Globus pallidus (tissue), 1 donor: ENCODE measurements around the gene GLOD4.
"Not testable (repeated sequence)": the region's sequence is repeated elsewhere in the genome, so short reads cannot be mapped to it uniquely, and the experiment has no call there.

Experiments used
- DNase-seq: peaks from one replicate; pipeline ENCODE4 v3.0.0-alpha.2; 2015; ENCODE audit warnings: low spot score

GLOD4 gene

DNA sequence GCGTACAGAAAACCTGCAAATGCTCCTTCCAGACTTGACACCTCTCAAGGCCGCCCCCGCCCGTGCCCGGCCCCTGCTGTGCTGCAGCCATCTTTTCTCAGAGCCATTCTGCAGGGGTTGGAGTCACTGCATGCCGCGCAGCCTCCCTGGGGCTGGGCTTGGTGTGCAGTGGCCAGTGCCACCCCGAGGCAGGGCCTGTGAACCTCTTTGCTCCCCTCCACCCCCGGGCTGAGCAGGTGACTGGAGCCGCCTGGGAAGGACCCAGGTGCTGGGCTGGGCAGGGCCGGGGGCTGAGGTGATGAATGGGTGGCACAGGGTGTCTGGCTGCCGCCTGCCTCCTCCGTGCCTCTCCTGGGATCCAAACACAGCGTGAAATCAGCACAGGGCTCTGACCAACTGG is 20.4 kb upstream of the GLOD4 start:
- no peak for DNase-seq

DNA sequence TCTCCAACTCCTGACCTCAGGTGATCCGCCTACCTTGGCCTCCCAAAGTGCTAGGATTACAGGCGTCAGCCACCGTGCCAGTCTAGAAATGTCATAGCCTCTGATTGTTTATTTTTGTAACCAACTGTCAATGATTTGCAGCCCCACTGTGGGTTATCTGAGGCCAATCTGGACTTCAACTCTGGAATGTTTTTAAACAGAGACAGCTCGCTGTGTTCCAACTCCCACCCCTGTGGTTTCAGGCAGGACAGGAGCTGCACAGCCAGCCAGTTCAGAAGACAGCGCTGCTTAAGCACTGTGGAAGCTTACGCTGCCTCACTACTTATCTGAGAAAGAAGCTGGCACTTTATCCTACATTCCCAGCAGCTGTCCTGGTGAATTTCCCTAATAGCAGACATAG is 19.6 kb upstream of the GLOD4 start:
- no peak for DNase-seq

DNA sequence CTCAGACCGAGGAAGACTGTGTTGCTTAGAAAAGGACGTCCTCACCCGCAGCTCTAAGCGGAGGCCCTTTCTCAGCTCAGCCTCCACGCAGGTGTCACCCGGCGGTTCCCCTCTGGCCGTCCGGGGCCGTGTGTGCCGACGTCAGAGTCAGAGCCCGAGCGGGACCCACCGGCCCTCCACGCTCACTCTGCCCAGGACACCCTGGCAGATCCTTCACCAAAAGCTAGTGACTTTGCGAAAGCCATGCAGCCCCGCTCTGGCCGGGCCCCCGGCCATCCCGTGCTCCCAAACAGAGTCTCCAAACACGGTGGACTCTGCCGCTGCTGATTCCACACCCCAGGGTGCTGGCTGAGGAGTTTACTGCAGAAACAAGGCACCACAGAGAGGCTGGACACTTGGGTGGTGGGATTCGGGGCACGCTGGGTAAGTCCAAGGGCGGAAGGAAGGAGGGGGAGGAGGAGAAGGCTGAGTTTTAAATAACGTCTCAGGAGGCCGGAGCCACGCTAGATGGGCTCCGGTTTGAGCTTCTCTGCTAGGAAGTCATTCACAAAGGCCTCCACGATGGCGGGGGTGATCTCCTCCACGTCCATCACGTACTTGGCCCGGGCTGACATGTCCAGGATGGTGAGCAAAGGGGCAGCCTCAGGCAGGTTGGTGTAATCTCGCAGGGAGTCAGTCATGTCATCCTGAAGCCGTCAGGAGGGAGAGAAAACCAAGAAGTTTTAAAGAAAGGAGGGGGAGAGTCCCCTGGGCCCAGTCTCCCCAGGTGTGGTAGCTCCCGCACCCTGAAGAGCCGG is 18.6 kb upstream of the GLOD4 start:
- DNase-seq: no peak

DNA sequence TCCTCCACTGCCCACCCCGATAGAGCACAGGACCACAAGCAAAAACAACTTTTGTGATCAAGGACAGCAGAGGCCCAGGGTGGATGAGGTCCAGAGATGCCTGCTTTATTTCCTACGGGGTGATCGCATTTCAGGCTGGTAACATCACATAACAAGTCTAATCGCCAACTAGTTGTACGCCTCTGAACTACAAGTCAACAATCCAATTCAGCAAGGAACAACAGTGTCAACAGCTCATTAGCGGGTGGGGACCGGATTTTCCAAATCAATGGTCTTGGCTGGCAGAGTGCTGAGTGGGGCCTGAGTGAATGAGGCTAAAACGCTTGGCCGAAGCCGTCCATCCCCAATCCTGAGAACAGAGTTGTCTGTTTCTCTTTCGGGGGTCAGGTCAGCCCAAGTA is 17.2 kb upstream of the GLOD4 start:
- no peak for DNase-seq

DNA sequence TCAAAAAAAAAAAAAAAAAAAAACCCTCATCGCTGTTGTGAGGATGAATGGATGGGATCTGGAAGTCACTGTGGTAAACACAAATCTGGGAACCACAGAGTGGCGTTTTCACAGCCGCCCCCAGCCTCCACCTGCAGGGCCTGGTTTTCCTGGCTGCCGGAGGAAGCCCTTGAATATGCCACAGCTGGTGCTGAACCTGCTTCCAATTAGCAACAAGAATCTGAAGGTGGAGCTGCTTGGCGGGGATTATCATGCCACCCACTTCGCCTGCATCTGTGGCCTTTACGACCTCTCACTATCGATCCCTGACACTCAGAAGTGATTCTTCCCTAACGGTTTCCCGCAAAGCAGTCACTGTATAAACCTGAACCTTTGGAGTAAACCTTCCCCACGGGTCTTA is 16.2 kb upstream of the GLOD4 start:
- DNase-seq: no peak

DNA sequence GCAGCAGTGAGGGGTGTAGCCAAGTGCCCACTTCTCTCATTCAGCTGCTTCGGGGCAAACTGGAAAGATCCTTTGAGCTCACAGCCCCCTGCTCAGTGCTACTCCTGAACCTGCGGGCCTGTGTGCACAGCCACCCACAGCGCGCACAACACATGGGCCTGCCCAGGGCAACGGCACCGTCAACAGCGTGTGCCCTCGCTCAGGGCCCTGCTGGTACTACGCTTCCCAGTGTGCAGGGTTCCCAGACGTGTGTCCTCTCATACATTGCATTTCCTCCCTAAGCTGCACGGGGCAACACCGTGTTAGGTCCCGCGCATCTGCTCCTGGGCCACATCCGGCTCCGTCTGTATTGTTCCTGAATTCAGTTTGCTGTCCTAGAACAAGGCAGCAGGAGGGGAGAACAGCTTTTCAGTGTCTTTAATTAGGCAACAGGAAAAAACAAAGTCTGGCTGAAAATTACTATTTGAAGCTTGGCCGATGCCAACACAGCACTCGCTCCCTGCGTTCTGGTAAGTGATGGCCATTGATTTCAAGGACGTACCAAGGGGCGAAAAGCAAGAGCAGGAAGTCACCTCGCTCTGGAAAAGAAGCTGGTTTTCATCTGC is 15.3 kb upstream of the GLOD4 start:
- DNase-seq: no peak

DNA sequence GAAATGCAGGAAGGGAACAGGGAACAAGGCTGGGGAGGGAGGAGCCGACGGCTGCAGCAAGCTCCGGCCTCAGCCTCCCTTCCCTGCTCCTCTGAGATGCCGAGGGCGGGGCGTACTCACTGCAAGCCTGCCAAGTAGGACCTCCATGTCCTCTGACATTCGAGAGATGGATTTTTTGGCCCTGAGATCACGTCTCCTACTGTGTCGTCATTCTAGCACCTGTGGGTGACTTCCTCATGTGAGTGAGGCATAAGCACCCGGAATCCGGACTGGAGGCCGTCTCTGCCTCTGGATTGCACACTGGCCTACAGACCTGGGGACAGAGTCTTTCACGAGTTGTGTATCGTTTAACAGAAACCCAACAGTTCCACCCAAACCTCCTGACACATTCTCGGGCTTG is 14.5 kb upstream of the GLOD4 start:
- no peak for DNase-seq

DNA sequence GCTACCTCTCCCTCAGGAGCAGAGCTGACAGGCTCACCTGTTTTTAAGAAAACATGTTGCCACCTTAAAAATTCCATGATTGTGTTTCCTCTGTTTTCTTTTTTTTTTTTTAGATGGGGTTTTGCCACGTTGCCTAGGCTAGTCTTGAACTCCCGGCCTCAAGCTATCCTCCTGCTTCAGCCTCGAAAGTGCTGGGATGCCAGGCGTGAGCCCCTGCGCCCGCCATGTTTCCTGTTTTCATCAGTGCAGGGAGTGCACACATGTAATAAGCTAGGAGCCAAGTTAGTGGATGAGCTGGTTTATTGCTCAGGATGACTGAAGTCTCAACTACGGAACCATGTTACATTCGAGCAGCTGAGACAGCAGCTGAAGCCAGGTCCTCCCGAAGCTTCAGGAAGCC is 13.6 kb upstream of the GLOD4 start:
- no peak for DNase-seq

DNA sequence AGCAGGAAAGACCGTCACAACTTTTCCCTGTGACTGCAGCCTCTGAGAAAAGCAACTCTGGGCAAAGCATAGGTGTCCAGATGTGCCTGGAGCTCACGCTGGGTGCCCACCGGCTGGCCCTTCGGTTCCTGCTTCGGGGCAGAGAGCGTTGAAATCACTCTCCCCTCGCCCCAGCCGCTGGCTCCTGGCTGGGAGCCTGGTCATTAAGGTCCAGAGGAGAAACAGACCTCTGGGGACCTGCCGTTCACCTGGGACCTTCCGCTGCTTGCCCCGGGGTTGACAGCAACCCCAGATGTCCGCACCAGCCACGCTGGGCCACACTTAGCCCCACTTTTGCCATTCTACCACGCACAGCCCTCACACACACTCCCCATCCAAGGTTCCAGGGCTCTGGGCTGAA is 13.2 kb upstream of the GLOD4 start:
- DNase-seq: no peak

DNA sequence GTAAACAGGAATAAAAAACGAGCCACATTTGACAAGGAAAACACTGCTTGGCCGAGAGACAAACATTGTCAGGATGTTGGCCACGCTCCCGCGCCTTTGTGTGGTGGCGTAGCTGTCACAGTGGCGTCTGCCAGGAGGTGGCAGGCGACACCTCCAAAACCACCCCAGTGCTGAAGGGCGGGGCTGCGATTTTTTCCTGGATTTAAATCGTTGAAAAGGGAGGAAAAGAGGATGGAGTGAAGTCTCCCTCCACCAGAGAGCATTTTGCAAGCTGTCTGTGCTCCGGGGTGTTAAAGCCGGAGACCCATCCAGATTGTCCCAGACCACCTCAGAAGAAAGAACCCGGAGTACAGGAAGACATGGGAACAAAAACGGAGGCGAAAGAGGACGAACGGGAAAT is 12.8 kb upstream of the GLOD4 start:
- DNase-seq: peak; percentile 84

DNA sequence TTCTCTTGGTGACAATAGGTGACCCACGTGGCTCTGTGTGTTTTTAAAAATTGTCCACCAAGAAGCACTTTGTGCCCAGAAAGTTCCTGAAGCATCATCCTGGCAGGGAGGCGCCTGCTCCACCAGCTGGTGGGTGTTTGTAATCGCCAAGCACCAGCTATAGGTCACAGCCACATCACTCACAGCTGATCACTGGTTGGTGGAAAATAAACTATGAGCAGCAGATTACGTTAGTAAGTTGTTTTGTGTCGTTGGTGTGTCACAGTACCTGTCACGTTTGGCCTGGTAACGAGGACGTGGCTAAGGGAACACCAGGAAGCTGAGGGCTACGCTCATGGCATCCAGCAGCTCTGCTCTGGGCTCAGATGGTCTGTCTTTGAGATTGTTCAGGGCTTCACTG is 10.2 kb upstream of the GLOD4 start:
- DNase-seq: no peak

DNA sequence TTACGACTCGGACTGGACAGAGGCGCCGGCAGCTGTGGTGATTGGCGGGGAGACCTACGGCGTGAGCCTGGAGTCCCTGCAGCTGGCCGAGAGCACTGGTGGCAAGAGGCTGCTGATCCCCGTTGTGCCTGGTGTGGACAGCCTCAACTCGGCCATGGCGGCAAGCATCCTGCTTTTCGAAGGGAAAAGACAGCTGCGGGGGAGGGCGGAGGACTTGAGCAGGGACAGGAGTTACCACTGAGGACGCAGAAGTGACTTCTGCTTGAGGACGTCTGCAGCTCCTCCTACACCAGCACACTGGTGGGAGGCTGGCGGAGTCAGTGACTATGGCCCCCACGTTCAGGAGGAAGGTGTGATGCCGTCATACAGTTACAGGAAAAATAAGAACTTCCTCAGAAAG is 9.7 kb upstream of the GLOD4 start:
- no peak for DNase-seq

DNA sequence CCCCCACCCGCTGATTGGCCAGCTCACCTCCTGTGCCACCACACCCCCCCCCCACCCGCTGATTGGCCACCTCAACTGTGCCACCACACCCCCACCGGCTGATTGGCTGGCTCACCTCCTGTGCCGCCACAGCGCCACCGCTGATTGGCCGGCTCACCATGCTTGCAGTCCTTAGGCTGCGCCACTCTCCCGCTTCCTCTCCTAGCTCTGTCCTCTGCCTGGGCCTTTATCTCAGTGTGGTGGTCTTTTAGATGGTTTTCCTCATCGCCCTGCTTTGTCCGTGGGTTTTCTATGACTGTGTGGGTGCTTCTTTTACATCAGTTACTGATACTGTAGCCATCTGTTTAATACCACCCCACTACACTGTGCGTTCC is 8.8 kb upstream of the GLOD4 start:
- DNase-seq: not testable (repeated sequence)

DNA sequence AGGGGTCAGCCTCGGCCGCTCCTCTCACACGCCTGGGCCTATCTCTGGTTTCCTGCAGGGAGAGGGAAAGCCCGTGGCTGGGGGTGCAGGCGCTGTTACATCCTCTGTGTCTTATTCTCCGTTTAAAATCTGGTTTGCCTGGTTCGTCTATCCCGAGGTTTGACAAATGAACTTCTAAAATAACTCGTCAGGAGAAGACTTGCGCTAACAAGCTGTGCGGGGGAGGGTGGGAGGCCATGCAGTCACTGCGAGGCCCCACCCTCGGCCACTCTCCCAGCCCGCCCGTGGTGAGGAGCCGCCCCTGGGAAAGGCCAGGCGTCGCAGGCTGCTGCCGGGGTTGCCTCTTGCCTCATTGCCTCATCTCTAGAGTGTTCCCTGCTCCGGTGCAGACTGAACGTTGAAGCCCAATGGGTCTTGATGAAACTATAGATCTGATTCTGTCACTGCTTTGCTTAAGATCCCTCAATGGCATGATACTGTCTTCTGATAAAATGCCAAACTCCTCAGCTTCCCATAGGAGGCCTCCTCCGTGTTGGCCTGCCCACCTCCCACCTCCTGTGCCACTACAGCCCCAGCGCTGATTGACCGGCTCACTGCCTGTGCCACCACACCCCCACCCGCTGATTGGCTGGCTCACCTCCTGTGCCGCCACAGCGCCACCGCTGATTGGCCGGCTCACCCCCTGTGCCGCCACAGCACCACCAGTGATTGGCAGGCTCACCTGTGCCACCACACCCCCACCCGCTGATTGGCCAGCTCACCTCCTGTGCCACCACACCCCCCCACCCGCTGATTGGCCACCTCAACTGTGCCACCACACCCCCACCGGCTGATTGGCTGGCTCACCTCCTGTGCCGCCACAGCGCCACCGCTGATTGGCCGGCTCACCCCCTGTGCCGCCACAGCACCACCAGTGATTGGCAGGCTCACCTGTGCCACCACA is 8.1 kb upstream of the GLOD4 start:
- not testable (repeated sequence) for DNase-seq

DNA sequence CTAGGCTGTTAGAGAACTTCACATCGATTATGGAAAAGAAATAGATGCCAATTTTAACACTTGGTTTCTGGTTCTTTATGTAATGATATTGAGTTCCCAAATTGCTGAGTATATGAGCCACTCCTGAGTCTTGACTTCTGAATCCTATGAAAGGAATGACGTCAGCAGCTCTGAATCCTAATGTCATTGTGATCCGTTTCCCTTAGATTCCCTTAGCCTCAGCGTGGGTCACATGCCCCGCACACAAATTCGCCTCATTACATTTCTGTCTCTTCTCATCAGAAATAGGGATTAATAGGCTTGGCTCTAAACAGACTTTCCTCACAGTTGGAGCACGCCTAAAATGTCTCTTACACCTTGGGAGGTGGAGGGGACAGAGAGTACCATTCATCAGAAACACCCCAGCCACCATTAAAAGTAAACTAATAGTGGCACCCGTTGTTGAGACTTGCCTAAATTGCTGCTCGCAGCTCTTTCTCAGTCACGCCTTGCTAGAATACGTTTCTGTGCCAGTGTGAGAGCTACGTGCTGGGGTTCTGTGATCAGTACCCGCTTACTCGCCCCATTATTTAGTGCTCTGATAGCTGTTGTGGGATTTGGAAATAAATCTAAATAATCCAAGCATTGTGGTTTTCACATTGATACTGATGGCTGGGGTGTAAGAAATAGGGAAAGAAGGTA is 7.2 kb upstream of the GLOD4 start:
- DNase-seq: no peak

DNA sequence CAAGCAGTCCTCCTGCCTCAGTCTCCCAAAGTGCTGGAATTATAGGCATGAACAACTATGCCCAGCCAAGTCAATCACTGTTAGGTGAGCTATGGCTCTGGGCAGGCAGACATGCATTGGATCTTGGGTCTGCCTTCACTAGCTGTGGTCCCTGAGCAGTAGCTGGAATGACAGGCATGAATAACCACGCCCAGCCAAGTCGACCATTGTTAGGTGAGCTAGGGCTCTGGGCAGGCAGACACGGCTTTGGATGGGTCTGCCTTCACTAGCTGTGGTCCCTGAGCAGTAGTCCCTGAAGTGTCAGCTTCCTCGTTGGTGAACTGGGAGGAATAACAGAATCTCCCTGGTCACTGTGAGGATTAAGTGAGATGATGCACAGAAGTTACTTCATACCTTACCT is 6.5 kb upstream of the GLOD4 start:
- no peak for DNase-seq

DNA sequence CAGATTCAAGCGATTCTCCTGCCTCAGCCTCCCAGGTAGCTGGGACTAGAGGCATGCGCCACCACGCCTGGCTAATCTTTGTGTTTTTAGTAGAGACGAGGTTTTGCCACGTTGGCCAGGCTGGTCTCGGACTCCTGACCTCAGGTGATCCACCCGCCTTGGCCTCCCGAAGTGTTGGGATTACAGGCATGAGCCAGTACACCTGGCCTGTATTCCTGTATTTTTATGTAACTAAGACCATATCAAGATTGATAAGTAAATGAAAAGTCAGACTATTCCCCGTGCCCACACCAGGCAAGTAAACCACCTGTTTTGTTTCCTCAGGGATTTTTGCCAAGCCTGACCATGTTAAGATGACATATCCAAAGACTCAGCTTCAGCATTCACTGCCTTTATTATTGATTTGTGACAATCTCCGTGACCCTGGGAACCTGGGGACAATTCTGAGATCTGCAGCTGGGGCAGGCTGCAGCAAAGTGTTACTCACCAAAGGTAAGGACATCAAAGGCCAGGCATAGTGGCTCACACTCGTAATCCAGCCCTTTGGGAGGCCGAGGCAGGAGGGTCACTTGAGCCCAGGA is 5.7 kb upstream of the GLOD4 start:
- DNase-seq: no peak

DNA sequence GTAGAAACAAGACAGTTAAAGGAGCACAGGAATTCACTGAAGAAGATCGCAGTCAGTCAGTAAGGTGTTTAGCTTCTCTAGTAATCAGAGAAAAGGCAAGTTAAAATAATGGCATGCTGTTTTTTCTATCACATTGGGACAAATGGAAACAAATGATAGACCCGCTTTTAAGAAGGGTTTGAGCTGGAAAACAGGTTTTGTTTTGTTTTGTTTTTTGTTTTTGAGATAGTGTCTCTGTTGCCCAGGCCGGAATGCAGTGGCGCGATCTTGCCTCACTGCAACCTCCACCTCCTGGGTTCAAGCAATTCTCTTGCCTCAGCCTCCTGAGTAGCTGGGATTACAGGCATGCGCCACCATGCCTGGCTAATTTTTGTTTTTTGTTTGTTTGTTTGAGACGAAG is 3.8 kb upstream of the GLOD4 start:
- DNase-seq: not testable (repeated sequence)

DNA sequence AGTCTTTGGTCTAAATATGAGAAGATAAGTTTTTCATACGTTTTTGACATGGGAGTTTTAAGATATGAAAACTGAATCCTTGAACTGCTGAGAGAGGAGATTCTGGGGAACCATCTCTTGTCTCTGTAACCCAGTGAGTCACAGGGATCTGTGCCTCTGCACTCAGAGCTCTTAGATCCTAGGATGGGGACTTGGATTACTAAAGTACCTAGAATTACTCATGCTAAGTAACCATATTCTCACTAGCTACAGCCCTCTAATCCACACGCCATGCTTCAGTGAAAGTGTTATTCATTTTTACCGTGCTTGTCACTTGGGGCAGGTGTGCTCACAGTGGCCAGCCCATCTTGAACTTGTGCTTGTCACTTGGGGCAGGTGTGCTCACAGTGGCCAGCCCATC is 2.1 kb upstream of the GLOD4 start:
- DNase-seq: no peak

DNA sequence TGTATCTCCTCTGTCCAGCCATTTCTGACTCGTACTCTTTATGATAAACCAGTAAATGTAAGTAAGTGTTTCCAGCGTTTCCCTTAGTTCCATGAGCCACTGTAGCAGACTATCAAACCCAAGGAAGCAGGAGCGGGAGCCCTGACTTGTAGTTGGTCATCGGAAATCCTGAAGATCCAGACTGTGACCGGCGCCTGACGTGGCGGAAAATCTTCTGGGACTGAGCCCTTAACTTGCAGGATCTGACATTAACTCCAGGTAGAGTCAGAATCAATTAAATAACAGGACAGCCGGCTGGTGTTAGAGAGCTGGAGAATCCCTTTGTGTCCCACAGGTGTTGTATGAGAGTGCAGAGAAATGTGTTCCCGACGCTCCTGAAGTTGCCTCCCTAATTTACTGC is 4.0 kb downstream of the GLOD4 start:
- DNase-seq: no peak

DNA sequence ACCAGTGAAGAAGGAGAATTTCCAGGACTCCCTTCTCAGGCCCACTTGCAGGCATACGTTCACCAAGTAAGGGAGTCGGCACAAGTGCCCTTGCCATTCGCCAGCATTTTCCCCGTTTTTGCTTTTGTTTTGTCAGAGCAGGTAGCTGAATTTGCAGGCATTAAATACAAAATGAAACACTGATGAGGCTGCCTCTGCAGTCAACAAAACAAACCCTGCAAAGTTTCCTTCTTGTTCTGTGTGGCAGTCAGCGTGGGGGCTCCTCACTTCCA is 7.8 kb downstream of the GLOD4 start:
- no peak for DNase-seq
